Kidney (tissue), 19 donors: ENCODE measurements around the gene ROPN1B. TPM values are rescaled to one million over a fixed set of nuclear protein-coding genes. Genes with fewer than 3 reads are reported as not detected.
"Not testable (repeated sequence)": the region's sequence is repeated elsewhere in the genome, so short reads cannot be mapped to it uniquely, and the experiment has no call there.

Experiments
- DNase-seq, 5 donors: peaks; one replicate each; pipeline ENCODE4 v3.0.0-alpha.2; 2013 to 2020
- FAIRE-seq: peaks from 2 replicates; lab custom pipeline; 2012; peaks lifted over from hg19 to GRCh38; lab: Jason Lieb, UNC
- H3K27ac ChIP-seq, 2 donors: one replicate each; pipeline ENCODE4 v1.7.0; 2013; ENCODE audit warnings: low read depth in 2 of 2, low read length in 2 of 2, inconsistent platforms in 1 of 2
- H3K27me3 ChIP-seq: one replicate; pipeline ENCODE4 v1.7.1; 2013; ENCODE audit warnings: low read length, inconsistent platforms; ENCODE audit not compliant: control insufficient read depth, insufficient read depth
- H3K36me3 ChIP-seq, 3 donors: one replicate each; pipeline versions ENCODE4 v1.7.0 to v1.7.1; 2013; ENCODE audit warnings: low read length in 3 of 3, control low read depth in 1 of 3, inconsistent platforms in 1 of 3; ENCODE audit not compliant: insufficient read depth in 3 of 3, control insufficient read depth in 2 of 3
- H3K4me1 ChIP-seq, 3 donors: one replicate each; pipeline versions ENCODE4 v1.7.0 to v1.7.1; 2013; ENCODE audit warnings: low read length in 3 of 3, inconsistent platforms in 1 of 3, low read depth in 1 of 3; ENCODE audit not compliant: control insufficient read depth in 2 of 3, insufficient read depth in 2 of 3
- H3K4me3 ChIP-seq, 3 donors: one replicate each; pipeline versions ENCODE4 v1.7.0 to v1.8.1; 2013; ENCODE audit warnings: low read length in 3 of 3, control low read depth in 1 of 3, inconsistent platforms in 1 of 3
- H3K9ac ChIP-seq, 3 donors: one replicate each; pipeline versions ENCODE4 v1.7.0 to v1.7.1; 2013; ENCODE audit warnings: low read length in 3 of 3, control low read depth in 1 of 3, inconsistent platforms in 1 of 3
- H3K9me3 ChIP-seq, 3 donors: one replicate each; pipeline versions ENCODE4 v1.7.0 to v1.7.1; 2013; ENCODE audit warnings: low read length in 3 of 3, control low read depth in 1 of 3, inconsistent platforms in 1 of 3; ENCODE audit not compliant: control insufficient read depth in 2 of 3, insufficient read depth in 1 of 3
- intact Hi-C: fragments of 100-400 bp; cut with DNase I; formaldehyde crosslinking; loops from one replicate; pipeline ENCODE4 v1.11.1; 2022
- long read RNA-seq, 10 donors: library from polyadenylated mRNA in 1 of 10; unstranded in 1 of 10; transcript quantifications; one replicate each; pipeline ENCODE4 v2.0.0 and lab custom pipeline, GENCODE V29; 2021 to 2026
- polyA plus RNA-seq: library from polyadenylated mRNA; stranded (reverse); fragments of 350-450 nt; fragmentation: Illumina TruSeq; extraction: RNeasy Lipid Tissue Mini Kit (QIAGEN cat#74804); gene quantifications from one replicate; pipeline ENCODE4 v1.2.3, GENCODE V29; 2014; ENCODE audit warnings: low read depth, low replicate concordance; ENCODE audit not compliant: insufficient read depth
- total RNA-seq: library from RNA; stranded (reverse); fragmentation: NEBNext Ultra II Directional; extraction: Animal tissue kit (Norgen Biotek cat#: 25700); gene quantifications from one replicate; pipeline ENCODE4 v1.2.1, GENCODE V29; 2021
- donor health status: control.
- donor health status: control.
- donor health status: DM: yes; HTN: yes; CAD: no.
- donor health status: Normal renal cell carcinoma (clear cell type).

The ROPN1B gene
- total RNA-seq (not detected), polyA plus RNA-seq (not detected)
- long read RNA-seq, donor 1 = 0 reads
- long read RNA-seq, donor 2 = 0 reads
- long read RNA-seq, donor 3 = 0 reads
- long read RNA-seq, donor 4 = 0 reads
- long read RNA-seq, donor 5 = 0 reads
- long read RNA-seq, donor 6 = 0 reads
- long read RNA-seq, donor 7 = 0 reads
- long read RNA-seq, donor 8 = 0 reads
- long read RNA-seq, donor 9 = 0 reads
- long read RNA-seq, donor 10 = 0 reads

- H3K9me3 ChIP-seq, H3K36me3 ChIP-seq, H3K27ac ChIP-seq, H3K4me1 ChIP-seq, intact Hi-C loops, FAIRE-seq, H3K9ac ChIP-seq, DNase-seq, H3K4me3 ChIP-seq: not testable (repeated sequence)
- peaks cover 11% of the 10 kb centered on the region for H3K27me3 ChIP-seq
Measured at GRCh38 chr3:125968701-125969592, at the start of gene ROPN1B. Gene ROPN1B, plus strand, starts transcription at chr3:125969178. Its CDS starts 2,877 bp downstream, at chr3:125972055.

- H3K36me3 ChIP-seq, H3K4me1 ChIP-seq, intact Hi-C loops: not testable (repeated sequence)
Measured at GRCh38 chr3:125920191-125920590, 48.8 kb upstream of the ROPN1B start.

GRCh38 chr3:125920751-125921279 lies 48.2 kb upstream of the ROPN1B start:
- H3K9me3 ChIP-seq, H3K27me3 ChIP-seq, DNase-seq, H3K4me3 ChIP-seq, H3K4me1 ChIP-seq, FAIRE-seq, H3K27ac ChIP-seq, H3K9ac ChIP-seq, intact Hi-C loops, H3K36me3 ChIP-seq: not testable (repeated sequence)

More at GRCh38 chr3:125920191-125920590, 48.8 kb upstream of the ROPN1B start:
- not testable (repeated sequence) for H3K9me3 ChIP-seq, H3K27me3 ChIP-seq, H3K9ac ChIP-seq, DNase-seq, H3K27ac ChIP-seq, FAIRE-seq, H3K4me3 ChIP-seq

- H3K9ac ChIP-seq, FAIRE-seq, H3K27ac ChIP-seq, H3K36me3 ChIP-seq, H3K4me3 ChIP-seq, intact Hi-C loops, H3K4me1 ChIP-seq, H3K9me3 ChIP-seq, H3K27me3 ChIP-seq: not testable (repeated sequence)
- DNase-seq = peak in 4 of 5 donors; percentile 36 to 54 (median 48)
Measured at GRCh38 chr3:125921712-125922111, 47.3 kb upstream of the ROPN1B start.

GRCh38 chr3:125923324-125924115 lies 45.5 kb upstream of the ROPN1B start:
- H3K27me3 ChIP-seq, H3K27ac ChIP-seq, H3K36me3 ChIP-seq, intact Hi-C loops, DNase-seq, FAIRE-seq, H3K4me1 ChIP-seq, H3K9me3 ChIP-seq, H3K4me3 ChIP-seq, H3K9ac ChIP-seq: not testable (repeated sequence)

GRCh38 chr3:125924276-125924675 lies 44.7 kb upstream of the ROPN1B start:
- H3K4me3 ChIP-seq, H3K4me1 ChIP-seq, FAIRE-seq, H3K9me3 ChIP-seq, intact Hi-C loops, H3K27ac ChIP-seq, H3K9ac ChIP-seq, H3K36me3 ChIP-seq, H3K27me3 ChIP-seq, DNase-seq: not testable (repeated sequence)

- FAIRE-seq, H3K9me3 ChIP-seq, DNase-seq, H3K36me3 ChIP-seq, H3K9ac ChIP-seq, H3K4me1 ChIP-seq, H3K4me3 ChIP-seq, H3K27me3 ChIP-seq, H3K27ac ChIP-seq, intact Hi-C loops: not testable (repeated sequence)
Measured at GRCh38 chr3:125925727-125926126, 43.3 kb upstream of the ROPN1B start.
